Fibroblast of lung (primary cell): Measurements from ENCODE around the gene PDIA5. TPM values are rescaled to one million over a fixed set of nuclear protein-coding genes. Genes with fewer than 3 reads are reported as not detected.
A peak's percentile ranks its signal among the peaks of the same experiment; 100 is the strongest.

ENCODE experiments used
- DNase-seq, 2 donors: peaks; one replicate each; pipeline versions ENCODE4 v3.0.0 to v3.0.0-alpha.2; 2010; ENCODE audit warnings: low read depth in 2 of 2
- H2AFZ ChIP-seq: 2 replicates; pipeline ENCODE4 v1.5.1; 2012; ENCODE audit warnings: low read length, control low read depth, inconsistent platforms
- H3K27ac ChIP-seq: 2 replicates; pipeline ENCODE4 v1.5.1; 2011; ENCODE audit warnings: low read length, control low read depth; ENCODE audit not compliant: insufficient read depth
- H3K27me3 ChIP-seq: 2 replicates; pipeline ENCODE4 v1.5.1; 2011; ENCODE audit warnings: mild to moderate bottlenecking, low read length; ENCODE audit not compliant: control insufficient read depth, insufficient read depth
- H3K36me3 ChIP-seq: 2 replicates; pipeline ENCODE4 v1.5.1; 2011; ENCODE audit warnings: low read length; ENCODE audit not compliant: control insufficient read depth, insufficient read depth
- H3K4me1 ChIP-seq: 2 replicates; pipeline ENCODE4 v1.5.1; 2011; ENCODE audit warnings: low read length; ENCODE audit not compliant: control insufficient read depth, insufficient read depth; ENCODE audit errors: extremely low read depth
- H3K4me2 ChIP-seq: 2 replicates; pipeline ENCODE4 v1.5.1; 2011; ENCODE audit warnings: low read length, control low read depth; ENCODE audit not compliant: insufficient read depth; ENCODE audit errors: extremely low read depth
- H3K4me3 ChIP-seq, 4 experiments: fragments of 200-600 bp in 1 of 4; sonication (generic) in 1 of 4; replicated peaks in 1 of 4; 2 replicates each; pipeline ENCODE4 v1.5.1; 2011 to 2016; ENCODE audit warnings: low read length in 4 of 4, low read depth in 3 of 4, mild to moderate bottlenecking in 3 of 4, control low read depth in 2 of 4, inconsistent platforms in 1 of 4, mixed read lengths in 1 of 4; ENCODE audit not compliant: insufficient read depth in 1 of 4; ENCODE audit errors: control extremely low read depth in 1 of 4
- H3K79me2 ChIP-seq: 2 replicates; pipeline ENCODE4 v1.5.1; 2012; ENCODE audit warnings: mild to moderate bottlenecking, low read length, inconsistent platforms; ENCODE audit not compliant: control insufficient read depth, insufficient read depth
- H3K9ac ChIP-seq: 2 replicates; pipeline ENCODE4 v1.5.1; 2011; ENCODE audit warnings: mild to moderate bottlenecking, low read length, control low read depth; ENCODE audit not compliant: insufficient read depth
- H3K9me3 ChIP-seq: 2 replicates; pipeline ENCODE4 v1.5.1; 2012; ENCODE audit warnings: low read depth, low read length; ENCODE audit not compliant: control insufficient read depth, insufficient read depth
- H4K20me1 ChIP-seq: 2 replicates; pipeline ENCODE4 v1.5.1; 2011; ENCODE audit warnings: low read length; ENCODE audit not compliant: control insufficient read depth, insufficient read depth; ENCODE audit errors: extremely low read depth
- CTCF ChIP-seq, 2 donors: IDR thresholded peaks in 1 of 2; conservative IDR thresholded peaks in 1 of 2; 1 replicate in 1 of 2; 2 replicates in 1 of 2; pipeline ENCODE4 v1.5.1; 2011 to 2012; ENCODE audit warnings: low read length in 2 of 2, control low read depth in 1 of 2, inconsistent platforms in 1 of 2, low read depth in 1 of 2, mild to moderate bottlenecking in 1 of 2
- EZH2 ChIP-seq: IDR thresholded peaks from 2 replicates; pipeline ENCODE4 v1.5.1; 2012; ENCODE audit warnings: low read length, control low read depth, mild to moderate bottlenecking; ENCODE audit errors: missing control alignments
- polyA plus RNA-seq, 2 donors: library from polyadenylated mRNA; depleted of rRNA in 1 of 2; stranded (reverse) in 1 of 2; unstranded in 1 of 2; fragments of >200 nt; gene quantifications; 2 replicates each; pipeline ENCODE4 v1.2.1, GENCODE V29; 2011 to 2012; ENCODE audit warnings: missing spikeins in 1 of 2
- total RNA-seq: library from RNA; depleted of rRNA; stranded (reverse); fragments of >200 nt; gene quantifications from 2 replicates; pipeline ENCODE4 v1.2.1, GENCODE V29; 2014

Gene PDIA5
- total and polyA plus RNA-seq, 2 donors (not counting 1 experiment from before 2014, with no cell fraction given) = 27.9 to 51.4 TPM

- H3K27ac ChIP-seq = no peak overlapping the region
- H4K20me1 ChIP-seq = peaks cover 4% of the 10 kb centered on the region
- H3K9ac ChIP-seq = no peak overlapping the region
Observed at GRCh38 chr3:123084192-123084591, 17.4 kb downstream of the PDIA5 start.

GRCh38 chr3:123084738-123085237, 18.0 kb downstream of the PDIA5 start:
- TF ChIP-seq CTCF (conservative IDR thresholded peaks at IDR 0.05 in 1 of 2, IDR thresholded peaks at IDR 0.05 in 1 of 2; ENCODE audit: low read depth in 1 of 2, low read length in 2 of 2) (no peak), EZH2 (no peak)
- Histone ChIP-seq H2AFZ (no peak overlapping the region), H3K4me1 (peaks cover 25% of the 10 kb centered on the region), H3K36me3 (no peaks in the 10 kb centered on the region), H3K27ac (no peak overlapping the region), H3K4me2 (peak overlapping the region; percentile 45), H4K20me1 (peaks cover 4% of the 10 kb centered on the region), H3K4me3 (no peak overlapping the region), H3K9me3 (no peaks in the 10 kb centered on the region), H3K79me2 (peaks cover 64% of the 10 kb centered on the region), H3K27me3 (no peaks in the 10 kb centered on the region), H3K9ac (no peak overlapping the region)
- peak in 1 of 2 donors; percentile 42 for DNase-seq

More at GRCh38 chr3:123084192-123084591, 17.4 kb downstream of the PDIA5 start:
- Histone ChIP-seq H3K9me3 (no peaks in the 10 kb centered on the region), H3K4me3 (no peak overlapping the region), H3K4me1 (peaks cover 28% of the 10 kb centered on the region), H2AFZ (no peak overlapping the region), H3K36me3 (no peaks in the 10 kb centered on the region), H3K4me2 (peak overlapping the region; percentile 45), H3K79me2 (peaks cover 64% of the 10 kb centered on the region), H3K27me3 (no peaks in the 10 kb centered on the region)
- peak in 1 of 2 donors; percentile 20 for DNase-seq
- TF ChIP-seq EZH2 (no peak), CTCF (conservative IDR thresholded peaks at IDR 0.05 in 1 of 2, IDR thresholded peaks at IDR 0.05 in 1 of 2; ENCODE audit: low read depth in 1 of 2, low read length in 2 of 2) (no peak)

- H3K79me2 ChIP-seq = peaks cover 58% of the 10 kb centered on the region
- no peaks in the 10 kb centered on the region for H3K27me3 ChIP-seq
- H3K9ac ChIP-seq = no peak overlapping the region
- TF ChIP-seq CTCF (conservative IDR thresholded peaks at IDR 0.05 in 1 of 2, IDR thresholded peaks at IDR 0.05 in 1 of 2; ENCODE audit: low read depth in 1 of 2, low read length in 2 of 2) = no peak
- no peaks in the 10 kb centered on the region for H3K9me3 ChIP-seq
- H3K4me2 ChIP-seq = peak overlapping the region; percentile 45
- H2AFZ ChIP-seq = no peak overlapping the region
- H4K20me1 ChIP-seq = peaks cover 4% of the 10 kb centered on the region
- peaks cover 24% of the 10 kb centered on the region for H3K4me1 ChIP-seq
- no peaks in the 10 kb centered on the region for H3K36me3 ChIP-seq
- DNase-seq = no peak
- no peak overlapping the region for H3K4me3 ChIP-seq
- no peak overlapping the region for H3K27ac ChIP-seq
Observed at GRCh38 chr3:123085293-123085931, 18.6 kb downstream of the PDIA5 start.
